ENCODE results near the gene PRKCZ. TPM values are rescaled to one million over a fixed set of nuclear protein-coding genes. Genes with fewer than 3 reads are reported as not detected.

The PRKCZ gene
- total RNA-seq, 1 experiment from 2014 or later, result 36.0 TPM

DNA sequence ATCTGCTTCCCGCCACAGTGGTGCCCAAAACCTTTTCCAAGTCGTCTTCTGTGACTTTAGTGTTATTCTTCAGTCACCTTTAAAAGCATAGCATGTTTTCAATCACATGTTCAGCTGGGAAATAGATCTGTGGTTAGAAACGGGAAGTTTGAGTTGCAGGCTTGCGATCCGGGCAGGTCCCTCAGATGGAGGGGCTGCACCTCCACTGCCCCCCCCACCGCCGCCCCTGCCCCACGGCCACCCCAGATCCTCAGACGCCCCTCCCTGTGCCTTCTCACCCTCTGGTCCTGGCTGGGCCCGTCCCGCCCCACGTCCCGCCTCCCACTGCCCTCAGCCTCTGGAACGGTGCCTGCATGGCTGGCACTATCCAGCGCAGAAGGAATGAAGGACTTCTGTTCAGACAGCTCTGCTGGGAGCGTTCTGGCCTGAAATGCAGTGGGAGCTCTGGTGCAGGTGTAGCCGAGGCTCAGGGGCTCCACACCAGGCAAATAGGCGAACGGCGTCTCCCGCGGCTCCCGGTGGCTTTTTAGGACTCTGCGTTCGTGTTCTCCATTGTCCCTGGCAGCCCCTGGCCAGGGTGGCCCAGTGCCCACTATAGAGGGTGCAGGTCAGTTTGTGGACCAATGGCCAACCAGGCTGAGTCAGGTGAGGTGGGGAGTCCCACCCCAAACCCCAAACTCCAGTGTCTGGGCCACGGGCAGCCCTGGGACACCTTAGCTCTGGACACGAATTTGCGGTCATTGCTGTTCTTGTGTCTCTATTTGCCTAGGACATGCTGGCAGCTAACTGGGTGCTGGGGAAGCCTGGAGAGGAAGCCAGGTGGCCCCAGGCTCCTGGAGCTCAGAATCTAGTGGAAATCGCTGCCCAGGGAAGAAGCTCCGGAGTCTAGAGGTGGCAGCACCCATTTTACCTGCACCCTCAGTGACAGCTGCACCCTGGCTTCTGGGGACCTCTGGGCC, 77.3 kb downstream of the PRKCZ start:
- POLR2A ChIA-PET (ENCODE audit: unreplicated experiment), result no interaction called here
- intact Hi-C loops (cut with micrococcal nuclease; ENCODE audit: unreplicated experiment), result no loop called here

DNA sequence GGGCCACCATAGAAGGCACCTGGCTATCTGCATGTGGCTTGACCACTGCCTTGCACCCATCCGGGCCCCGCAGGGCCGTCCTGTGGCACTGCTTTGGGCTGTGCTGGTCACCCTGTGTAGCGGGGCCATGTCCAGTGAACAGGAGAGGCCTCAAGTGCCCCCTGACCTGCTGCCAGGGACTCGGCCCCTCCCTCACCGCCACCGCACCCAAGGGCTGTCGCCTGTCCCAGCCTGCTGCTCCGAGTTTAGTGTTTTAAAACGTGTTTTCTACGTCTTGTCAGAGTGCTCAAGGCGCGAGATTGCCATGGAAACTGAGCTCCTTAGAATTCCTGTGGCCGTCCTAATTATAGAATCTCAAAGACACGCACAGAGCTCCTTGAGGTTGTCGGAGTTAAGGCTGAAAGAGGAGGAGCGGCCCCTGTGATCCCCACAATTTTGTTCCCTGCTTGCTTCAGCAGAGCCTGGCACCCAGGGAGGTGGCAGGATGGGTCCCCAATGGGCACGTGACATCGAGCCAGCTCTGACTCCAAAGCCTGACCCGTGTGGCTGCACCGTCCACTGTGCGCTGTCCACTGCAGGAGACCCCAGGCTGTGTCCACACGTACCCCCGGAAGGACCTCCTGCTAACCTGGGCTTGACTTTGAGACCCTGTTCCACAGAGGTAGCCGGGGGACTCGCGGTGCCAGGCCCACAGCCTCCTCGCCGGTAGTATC, 78.1 kb downstream of the PRKCZ start:
- H3K9me3 ChIP-seq (ENCODE audit: insufficient read depth, low read depth), result no peaks in the 10 kb centered on the region
- no peaks in the 10 kb centered on the region for H3K9me2 ChIP-seq (ENCODE audit: insufficient read depth)
- TF ChIP-seq EZH2 (IDR thresholded peaks at IDR 0.05; ENCODE audit: low read depth) (no peak), CTCF (conservative IDR thresholded peaks at IDR 0.05) (no peak)
- H3K27me3 ChIP-seq (ENCODE audit: insufficient read depth, low read depth), result no peaks in the 10 kb centered on the region
- no peaks in the 10 kb centered on the region for H4K20me1 ChIP-seq (ENCODE audit: insufficient read depth)
- peaks cover 17% of the 10 kb centered on the region; the same call in 1 of the 2 replicates for H3F3A ChIP-seq (ENCODE audit: insufficient read depth, low read depth)
- H3K4me2 ChIP-seq, result no peak overlapping the region
- no peak overlapping the region for H3K4me3 ChIP-seq
- no peak overlapping the region for H3K27ac ChIP-seq
- H3K4me1 ChIP-seq (replicated peaks; ENCODE audit: insufficient read depth), result peaks cover 17% of the 10 kb centered on the region
- no peaks in the 10 kb centered on the region for H3K79me2 ChIP-seq (ENCODE audit: low read depth)
- ChIA-PET CTCF (interaction anchor here (1.2 kb wide), 1 partner anchor 12 kb away, joined by 3 read pairs; no protein-coding TSS in a partner anchor), POLR2A (ENCODE audit: unreplicated experiment) (no interaction called here)
- no peak for DNase-seq
- no TSS peak for BruUV-seq (replicated peaks)
- intact Hi-C loops (cut with micrococcal nuclease; ENCODE audit: unreplicated experiment), result no loop called here
- H2AFZ ChIP-seq, result no peak overlapping the region
- H3K36me3 ChIP-seq (ENCODE audit: low read depth), result no peaks in the 10 kb centered on the region

More for the DNA sequence above, 77.3 kb downstream of the PRKCZ start:
- H3K9me2 ChIP-seq (ENCODE audit: insufficient read depth), result no peaks in the 10 kb centered on the region
- H3K4me3 ChIP-seq, result no peak overlapping the region
- H3K79me2 ChIP-seq (ENCODE audit: low read depth), result no peaks in the 10 kb centered on the region
- no peak overlapping the region for H3K4me2 ChIP-seq
- H3K27ac ChIP-seq, result no peak overlapping the region
- TF ChIP-seq EZH2 (IDR thresholded peaks at IDR 0.05; ENCODE audit: low read depth), result no peak
- no peak for TF ChIP-seq CTCF (conservative IDR thresholded peaks at IDR 0.05)
- H3K36me3 ChIP-seq (ENCODE audit: low read depth), result no peaks in the 10 kb centered on the region
- no peaks in the 10 kb centered on the region for H3K9me3 ChIP-seq (ENCODE audit: insufficient read depth, low read depth)
- DNase-seq, result no peak
- no TSS peak for BruUV-seq (replicated peaks)
- H3K4me1 ChIP-seq (replicated peaks; ENCODE audit: insufficient read depth), result peaks cover 13% of the 10 kb centered on the region
- H3K27me3 ChIP-seq (ENCODE audit: insufficient read depth, low read depth), result no peaks in the 10 kb centered on the region
- no peak overlapping the region for H2AFZ ChIP-seq
- H4K20me1 ChIP-seq (ENCODE audit: insufficient read depth), result no peaks in the 10 kb centered on the region
- CTCF ChIA-PET, result interaction anchor here (1.2 kb wide), 1 partner anchor 13 kb away, joined by 3 read pairs; no protein-coding TSS in a partner anchor
- peaks cover 11% of the 10 kb centered on the region; the same call in 1 of the 2 replicates for H3F3A ChIP-seq (ENCODE audit: insufficient read depth, low read depth)

GRCh38 chr1:2129256-2129943, 79.2 kb downstream of the PRKCZ start:
- H2AFZ ChIP-seq, result no peak overlapping the region
- peaks cover 25% of the 10 kb centered on the region for H3F3A ChIP-seq (ENCODE audit: insufficient read depth, low read depth)
- H3K27me3 ChIP-seq (ENCODE audit: insufficient read depth, low read depth), result no peaks in the 10 kb centered on the region
- TF ChIP-seq EZH2 (IDR thresholded peaks at IDR 0.05; ENCODE audit: low read depth) (no peak), CTCF (conservative IDR thresholded peaks at IDR 0.05) (no peak)
- ChIA-PET CTCF (no interaction called here), POLR2A (ENCODE audit: unreplicated experiment) (no interaction called here)
- H3K9me3 ChIP-seq (ENCODE audit: insufficient read depth, low read depth), result no peaks in the 10 kb centered on the region
- intact Hi-C loops (cut with micrococcal nuclease; ENCODE audit: unreplicated experiment), result no loop called here
- H3K79me2 ChIP-seq (ENCODE audit: low read depth), result no peaks in the 10 kb centered on the region
- H4K20me1 ChIP-seq (ENCODE audit: insufficient read depth), result no peaks in the 10 kb centered on the region
- no peak overlapping the region for H3K4me2 ChIP-seq
- BruUV-seq (replicated peaks), result no TSS peak
- DNase-seq, result no peak
- peaks cover 27% of the 10 kb centered on the region for H3K4me1 ChIP-seq (replicated peaks; ENCODE audit: insufficient read depth)
- no peak overlapping the region for H3K4me3 ChIP-seq
- H3K9me2 ChIP-seq (ENCODE audit: insufficient read depth), result no peaks in the 10 kb centered on the region
- H3K36me3 ChIP-seq (ENCODE audit: low read depth), result no peaks in the 10 kb centered on the region
- H3K27ac ChIP-seq, result no peak overlapping the region

Data from PC-9 (cell line).